GM12874 (cell line): Measurements from ENCODE around the gene SPON2.

Experiments
- CTCF ChIP-seq: IDR thresholded peaks from 2 replicates; pipeline ENCODE4 v1.5.1; 2011; ENCODE audit warnings: low read depth, mild to moderate bottlenecking, control low read depth, low read length, moderate library complexity; ENCODE audit not compliant: insufficient read depth

Gene SPON2

GRCh38 chr4:1202526-1203011 lies 30.2 kb upstream of the SPON2 start:
- no peak for TF ChIP-seq CTCF

GRCh38 chr4:1201851-1202525 lies 29.6 kb upstream of the SPON2 start:
- no peak for TF ChIP-seq CTCF

- no peak for TF ChIP-seq CTCF
These were observed 28.1 kb upstream of the SPON2 start for GRCh38 chr4:1200425-1201035.

- no peak for TF ChIP-seq CTCF
These were observed 27.4 kb upstream of the SPON2 start for GRCh38 chr4:1199556-1200331.

- no peak for TF ChIP-seq CTCF
These were observed 25.9 kb upstream of the SPON2 start for GRCh38 chr4:1198098-1198844.

- no peak for TF ChIP-seq CTCF
These were observed 24.2 kb upstream of the SPON2 start for GRCh38 chr4:1196421-1197183.
